ENCODE results near the gene PSMB5.

The PSMB5 gene

DNA sequence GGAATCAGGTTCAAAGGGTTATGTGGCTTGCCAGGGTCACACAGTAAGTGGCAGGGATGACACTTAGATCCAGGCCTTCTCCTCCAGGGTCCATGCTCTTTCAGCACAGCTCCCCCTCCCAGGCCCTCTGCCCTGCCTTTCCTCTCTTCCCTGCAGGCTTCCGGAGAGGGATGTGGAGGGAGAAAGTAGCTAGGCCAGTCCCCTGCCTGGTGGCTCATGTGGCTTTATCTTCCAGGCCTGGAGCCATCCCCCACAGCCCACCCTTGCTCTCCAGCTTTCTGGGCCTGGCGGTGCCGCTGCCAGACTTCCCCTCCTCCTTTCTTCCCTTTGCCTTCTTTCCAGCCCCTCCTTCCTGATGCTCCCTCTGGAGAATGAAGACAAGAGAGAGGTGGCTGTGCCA lies 9.1 kb upstream of the PSMB5 start:
- DNase-seq (ENCODE audit: low read depth in 2 of 2), result no peak

DNA sequence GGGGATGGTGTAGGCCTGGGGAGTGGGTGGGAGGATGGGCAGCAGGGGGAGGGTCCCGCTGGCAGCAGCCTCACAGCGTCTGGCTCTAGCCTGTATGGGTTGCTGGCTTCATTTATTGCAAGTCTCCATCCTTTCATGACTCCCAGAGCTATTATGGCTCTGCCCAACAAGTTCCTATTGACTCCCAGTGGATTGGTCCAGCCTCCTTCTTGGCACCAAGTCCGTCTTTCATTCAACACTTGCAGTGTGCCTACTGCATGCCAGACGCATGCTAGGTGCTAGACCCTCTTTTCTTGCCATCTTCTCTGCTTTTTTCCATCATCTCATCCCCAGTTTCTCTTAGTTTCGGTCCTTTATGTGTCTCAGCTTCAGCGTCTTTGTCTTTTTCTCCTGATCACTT lies 8.4 kb upstream of the PSMB5 start:
- DNase-seq (ENCODE audit: low read depth in 2 of 2), result no peak

DNA sequence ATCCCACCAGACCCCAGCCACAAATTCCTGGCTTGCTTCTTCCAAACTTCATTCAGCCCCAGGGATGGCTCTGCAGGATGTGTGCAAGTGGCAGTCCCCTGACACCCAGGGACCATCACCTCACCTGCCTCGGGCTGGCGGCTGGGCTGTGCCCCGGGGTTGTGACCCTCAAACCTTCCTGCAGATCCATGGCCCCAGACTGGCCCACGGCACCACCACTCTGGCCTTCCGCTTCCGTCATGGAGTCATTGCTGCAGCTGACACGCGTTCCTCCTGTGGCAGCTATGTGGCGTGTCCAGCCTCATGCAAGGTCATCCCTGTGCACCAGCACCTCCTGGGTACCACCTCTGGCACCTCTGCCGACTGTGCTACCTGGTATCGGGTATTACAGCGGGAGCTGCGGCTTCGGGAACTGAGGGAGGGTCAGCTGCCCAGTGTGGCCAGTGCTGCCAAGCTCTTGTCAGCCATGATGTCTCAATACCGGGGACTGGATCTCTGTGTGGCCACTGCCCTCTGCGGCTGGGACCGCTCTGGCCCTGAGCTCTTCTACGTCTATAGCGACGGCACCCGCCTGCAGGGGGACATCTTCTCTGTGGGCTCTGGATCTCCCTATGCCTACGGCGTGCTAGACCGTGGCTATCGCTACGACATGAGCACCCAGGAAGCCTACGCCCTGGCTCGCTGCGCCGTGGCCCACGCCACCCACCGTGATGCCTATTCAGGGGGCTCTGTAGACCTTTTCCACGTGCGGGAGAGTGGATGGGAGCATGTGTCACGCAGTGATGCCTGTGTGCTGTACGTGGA lies 7.7 kb upstream of the PSMB5 start, which contains the start of gene PSMB11:
TSS of gene PSMB11 (plus strand) at position 51 of the 804 bp plus-strand sequence. CDS start at position 65, 14 bp downstream.
- DNase-seq (ENCODE audit: low read depth in 2 of 2), result no peak

DNA sequence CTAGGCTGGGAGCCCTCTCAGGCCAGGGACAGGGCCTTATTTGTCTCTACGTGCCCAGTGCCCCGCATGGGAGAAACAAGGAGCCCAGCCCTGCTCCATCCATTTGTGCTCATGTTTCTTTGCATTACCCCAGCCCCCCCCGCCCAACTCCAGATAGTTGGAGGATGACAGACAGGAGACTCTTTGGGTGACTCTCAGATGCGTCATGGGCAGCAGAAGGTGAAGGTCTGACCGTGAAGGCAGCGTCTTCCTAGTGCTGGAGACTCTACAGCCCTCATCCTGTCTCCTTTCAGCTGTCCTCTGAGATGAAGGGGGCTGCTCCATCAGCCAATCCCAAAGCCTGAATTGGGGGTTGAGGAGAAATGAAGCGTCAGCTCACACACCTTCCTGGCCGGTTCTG lies 7.0 kb upstream of the PSMB5 start:
- no peak for DNase-seq (ENCODE audit: low read depth in 2 of 2)

DNA sequence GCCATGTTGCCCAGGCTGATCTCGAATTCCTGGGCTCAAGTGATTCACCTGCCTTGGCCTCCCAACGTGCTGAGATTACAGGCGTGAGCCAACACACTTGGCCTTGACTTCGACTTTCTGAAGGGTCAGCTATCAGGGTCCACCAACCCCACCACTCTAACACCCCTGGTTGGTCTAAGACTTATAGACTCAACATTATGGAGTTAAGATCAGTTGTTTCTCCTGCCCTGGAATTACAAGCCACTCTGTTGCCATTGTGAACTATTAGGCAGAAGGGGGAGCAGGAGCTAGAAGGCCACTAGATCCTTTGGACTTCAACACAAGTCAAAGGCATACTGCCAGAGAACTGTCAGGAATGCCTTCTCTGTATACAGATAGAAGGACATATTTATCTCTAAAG lies 5.4 kb upstream of the PSMB5 start:
- no peak for DNase-seq (ENCODE audit: low read depth in 2 of 2)

DNA sequence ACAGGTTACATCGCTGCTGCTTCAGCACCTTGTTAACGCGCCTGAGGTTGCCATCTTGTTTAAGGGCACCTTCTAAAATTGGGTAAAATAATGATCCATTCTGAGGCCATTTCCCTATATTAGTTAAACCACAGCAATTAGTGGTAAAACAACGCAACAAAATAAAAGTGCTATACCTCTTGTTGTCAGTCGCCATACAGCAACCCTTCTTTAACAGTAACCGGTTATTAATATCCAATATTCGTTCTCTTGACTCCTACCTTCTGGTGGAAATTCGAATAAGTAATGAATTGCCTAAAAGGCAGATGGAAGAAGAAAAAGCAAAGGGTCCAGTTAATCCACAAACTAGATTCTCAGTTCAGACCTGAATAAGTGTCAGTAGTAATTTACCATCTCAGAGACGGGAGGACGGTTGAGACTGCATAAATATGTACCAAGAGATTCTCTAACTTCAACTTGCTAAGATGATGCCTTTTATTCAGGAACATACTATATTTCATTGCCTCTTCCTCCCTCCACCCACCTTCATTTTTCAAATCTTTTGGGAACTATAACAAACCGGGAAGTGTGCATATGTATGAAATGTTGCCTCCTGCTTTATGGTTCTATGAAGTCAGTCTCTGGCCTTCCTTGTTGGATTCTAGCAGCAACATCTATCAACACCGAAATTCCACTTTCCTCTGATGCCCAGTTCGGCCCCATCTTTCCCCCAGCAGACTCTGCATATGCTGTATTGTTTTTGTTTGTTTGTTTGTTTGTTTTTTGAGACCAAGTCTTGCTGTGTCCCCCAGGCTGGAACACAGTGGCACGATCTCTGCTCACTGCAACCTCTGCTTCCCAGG lies 824 bp upstream of the PSMB5 start:
- no peak for DNase-seq (ENCODE audit: low read depth in 2 of 2)

DNA sequence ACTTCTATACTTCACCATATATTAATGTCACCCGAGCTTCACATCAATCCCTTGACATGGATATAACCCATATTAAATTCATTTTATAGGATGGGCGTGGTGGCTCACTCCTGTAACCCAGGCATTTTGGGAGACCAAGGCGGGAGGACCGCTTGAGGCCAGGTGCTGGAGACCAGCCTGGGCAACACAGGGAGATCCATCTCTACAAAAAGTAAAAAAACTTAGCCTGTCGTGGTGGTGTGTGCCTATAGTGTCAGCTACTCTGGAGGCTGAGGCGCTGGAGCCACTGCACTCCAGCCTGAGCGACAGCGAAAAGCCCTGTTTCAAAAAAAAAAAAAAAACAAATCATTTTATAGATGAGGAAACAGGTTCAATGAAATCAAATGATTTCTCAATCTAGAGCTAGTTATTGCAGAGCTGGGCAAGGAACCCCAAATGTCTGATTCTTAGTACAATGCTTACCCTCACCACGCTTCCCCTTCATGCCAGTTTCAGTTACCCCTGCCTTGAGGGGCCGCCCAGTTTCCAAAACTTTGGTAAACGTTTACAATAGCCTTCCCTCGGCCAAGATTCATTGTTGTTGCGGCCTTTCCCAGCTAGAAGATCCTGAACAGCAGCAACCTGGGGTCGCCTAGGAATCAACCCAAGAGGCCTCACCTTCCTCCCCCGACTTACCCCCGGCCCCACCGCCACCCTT lies 751 bp downstream of the PSMB5 start:
- no peak for DNase-seq (ENCODE audit: low read depth in 2 of 2)

DNA sequence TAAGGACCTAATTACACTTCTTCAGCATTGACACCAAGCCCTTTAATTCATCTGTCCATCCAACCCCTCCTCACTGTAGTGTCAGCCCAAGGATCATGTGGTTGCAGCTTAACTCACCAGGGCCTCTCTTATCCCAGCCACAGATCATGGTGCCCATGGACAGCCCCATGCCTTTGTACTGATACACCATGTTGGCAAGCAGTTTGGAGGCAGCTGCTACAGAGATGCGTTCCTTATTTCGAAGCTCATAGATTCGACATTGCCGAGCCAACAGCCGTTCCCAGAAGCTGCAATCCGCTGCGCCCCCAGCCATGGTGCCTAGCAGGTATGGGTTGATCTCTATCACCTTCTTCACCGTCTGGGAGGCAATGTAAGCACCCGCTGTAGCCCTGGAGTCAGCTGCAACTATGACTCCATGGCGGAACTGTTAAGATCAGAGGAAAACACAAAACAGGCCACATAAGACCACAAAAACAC lies 1.4 kb downstream of the PSMB5 start:
- DNase-seq (ENCODE audit: low read depth in 2 of 2), result no peak

DNA sequence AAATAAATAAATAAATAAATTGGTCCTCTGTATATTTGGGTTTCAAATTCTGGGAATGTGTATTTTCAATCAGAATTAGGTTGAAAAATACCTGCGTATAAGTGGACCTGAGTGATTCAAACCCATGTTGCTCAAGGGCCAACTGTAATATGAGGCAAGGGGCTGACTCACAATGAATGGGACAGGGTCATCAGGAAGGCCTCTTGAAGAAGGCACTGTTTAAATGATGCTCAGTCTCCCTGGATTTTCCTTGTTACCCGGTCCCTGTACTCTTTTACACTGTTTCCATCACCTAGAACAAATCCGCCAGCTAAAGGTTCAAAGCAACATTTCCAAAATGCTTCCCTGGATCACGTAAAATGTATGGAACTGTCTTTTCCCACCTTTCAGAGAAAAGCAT lies 3.8 kb downstream of the PSMB5 start:
- DNase-seq (ENCODE audit: low read depth in 2 of 2), result no peak

DNA sequence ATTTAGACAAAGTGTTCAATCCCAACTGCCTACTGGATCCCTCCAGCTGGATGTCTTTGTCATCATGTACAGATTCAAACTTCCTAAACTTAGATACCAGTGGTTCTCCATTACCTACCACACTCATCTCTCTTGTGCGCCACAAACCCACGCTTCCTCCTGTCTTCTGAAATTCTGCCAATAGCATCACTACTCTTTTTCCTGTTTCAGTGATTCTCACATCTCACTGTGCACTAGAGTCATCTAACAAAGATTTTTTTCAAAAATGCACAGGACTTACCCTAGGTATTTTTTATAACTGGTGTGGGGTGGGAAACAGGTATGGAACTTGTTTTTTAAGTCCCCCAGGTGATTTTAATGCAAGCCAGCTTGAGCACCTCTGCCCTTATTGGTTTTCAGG lies 5.9 kb downstream of the PSMB5 start:
- no peak for DNase-seq (ENCODE audit: low read depth in 2 of 2)

DNA sequence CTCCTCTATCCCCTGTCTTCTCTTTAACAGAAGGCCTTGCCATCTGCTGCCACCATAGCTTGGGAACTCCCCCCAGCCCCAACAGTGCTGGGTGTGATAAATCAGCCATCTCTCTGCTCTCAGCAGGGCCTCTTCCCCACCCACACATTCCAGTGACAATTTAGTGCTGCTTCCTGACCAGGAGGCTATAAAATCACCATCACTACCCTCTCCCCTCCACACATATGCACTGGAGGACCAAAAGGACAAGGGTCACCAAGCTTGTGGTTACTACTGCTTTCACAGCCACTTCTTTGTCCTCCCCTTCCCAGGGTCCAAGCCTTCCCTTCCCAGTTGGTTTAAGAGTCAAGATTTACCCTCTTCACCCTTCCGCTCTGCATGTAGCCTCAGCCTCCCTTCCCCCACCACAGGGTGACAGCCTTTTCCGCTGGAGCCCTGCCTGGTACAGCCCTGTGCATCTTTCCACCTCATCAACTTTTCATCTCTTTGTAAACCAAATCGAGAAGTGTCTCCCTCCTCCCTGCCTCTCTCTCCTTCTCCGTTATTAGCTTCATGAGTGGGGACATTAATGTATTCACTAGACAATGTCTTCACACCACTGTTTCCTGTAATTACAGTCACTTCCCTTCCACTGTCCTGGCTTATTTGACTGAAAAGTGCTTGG lies 9.4 kb downstream of the PSMB5 start:
- DNase-seq (ENCODE audit: low read depth in 2 of 2), result no peak

DNA sequence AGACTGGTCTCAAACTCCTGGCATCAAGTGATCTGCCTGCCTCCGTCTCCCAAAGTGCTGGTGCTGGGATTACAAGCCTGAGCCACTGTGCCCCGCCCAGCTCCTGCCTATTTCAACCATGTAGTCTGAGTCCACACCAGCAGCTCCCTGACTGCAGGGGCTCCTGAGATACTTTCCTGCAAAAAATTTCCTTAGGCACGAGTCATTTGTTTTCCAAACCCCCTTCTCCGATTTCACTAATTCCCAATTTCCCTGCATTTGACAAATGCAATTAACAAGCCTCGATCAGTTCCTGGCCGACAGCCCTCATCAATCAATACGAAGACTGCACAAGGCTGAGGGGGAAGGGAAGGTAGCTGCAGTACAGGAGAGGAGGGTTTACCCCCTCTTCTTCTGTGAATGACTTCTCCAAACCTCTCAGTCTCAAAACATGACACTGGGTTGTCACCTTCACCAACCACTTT lies 10.1 kb downstream of the PSMB5 start:
- DNase-seq (ENCODE audit: low read depth in 2 of 2), result no peak

DNA sequence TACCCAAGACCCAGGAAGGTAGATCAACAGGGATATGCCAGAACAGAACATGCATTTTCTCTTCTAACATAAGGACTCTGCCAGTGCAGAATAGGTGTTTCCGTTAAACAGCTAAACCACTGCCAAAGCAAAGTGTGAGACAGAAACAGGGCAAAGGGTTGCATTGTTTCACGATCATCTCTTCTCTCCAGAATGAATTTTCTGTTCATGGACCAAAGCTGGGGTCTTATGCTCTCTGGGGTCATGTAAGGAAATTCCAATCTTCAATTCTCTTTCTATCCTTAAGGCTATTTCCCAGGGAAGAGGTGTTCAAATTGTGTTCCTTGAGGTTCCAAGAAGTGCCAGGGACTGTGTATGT lies 10.9 kb downstream of the PSMB5 start:
- no peak for DNase-seq (ENCODE audit: low read depth in 2 of 2)

DNA sequence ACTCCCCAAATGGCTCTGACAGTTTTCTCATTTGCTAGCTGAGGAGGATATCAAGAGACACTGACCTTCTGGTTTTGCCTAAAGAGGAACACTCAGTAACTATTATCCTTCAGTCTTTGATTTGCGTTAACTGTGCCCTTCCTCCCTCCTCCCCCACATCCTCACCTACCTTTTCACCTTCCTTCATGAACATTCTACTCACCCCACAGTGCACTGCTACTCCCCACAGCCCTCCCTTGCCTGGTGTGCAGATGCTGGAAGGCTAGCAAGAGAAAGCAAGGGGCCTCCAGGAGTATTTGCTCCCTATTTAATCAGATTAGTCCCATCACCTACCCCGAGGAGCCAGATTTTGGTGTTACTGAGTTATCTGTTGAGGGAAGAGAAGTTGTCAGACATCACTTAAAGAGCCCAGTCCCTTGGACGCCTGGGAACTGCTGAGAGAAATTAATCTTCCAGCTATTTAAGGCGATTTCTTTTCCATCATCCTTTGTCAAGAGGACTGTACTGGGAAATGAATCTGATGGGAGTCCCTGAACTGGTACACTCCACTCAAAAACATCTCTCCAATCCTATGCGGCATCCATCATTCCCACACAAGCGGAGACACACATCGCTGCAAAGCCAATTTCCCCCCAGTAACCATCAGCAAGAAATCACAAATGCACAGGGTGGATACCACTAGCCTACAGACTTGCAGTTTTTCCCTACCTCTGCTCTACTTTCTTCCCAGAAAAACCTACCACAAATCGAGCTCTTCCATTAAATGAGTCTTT lies 11.5 kb downstream of the PSMB5 start:
- no peak for DNase-seq (ENCODE audit: low read depth in 2 of 2)

DNA sequence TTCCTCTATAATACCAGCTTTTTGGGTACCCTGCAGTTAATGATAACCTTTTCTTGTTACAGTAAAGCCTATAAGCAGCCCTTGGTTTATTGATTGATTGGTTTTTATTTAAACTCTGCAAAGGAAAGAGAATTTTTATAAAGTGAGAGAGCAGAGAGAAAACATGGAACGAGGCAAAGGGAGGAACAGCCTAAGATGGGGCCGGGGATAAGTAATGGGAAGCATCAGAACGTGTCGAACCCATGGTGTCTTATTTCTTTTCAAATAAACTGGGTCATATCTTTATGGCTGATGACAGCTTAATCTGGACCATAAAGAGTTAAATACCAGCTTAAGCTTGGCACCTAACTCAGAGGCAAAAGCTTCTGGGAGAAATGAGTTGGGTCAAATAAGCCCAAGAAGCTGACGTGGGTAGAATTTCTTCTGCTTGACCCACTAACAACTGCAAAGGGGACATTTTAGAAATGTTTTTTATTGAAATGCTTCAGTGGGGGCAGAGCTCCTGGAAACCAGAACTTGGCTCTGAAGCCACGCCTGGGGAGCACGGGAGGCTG lies 12.7 kb downstream of the PSMB5 start:
- DNase-seq (ENCODE audit: low read depth in 2 of 2), result no peak

DNA sequence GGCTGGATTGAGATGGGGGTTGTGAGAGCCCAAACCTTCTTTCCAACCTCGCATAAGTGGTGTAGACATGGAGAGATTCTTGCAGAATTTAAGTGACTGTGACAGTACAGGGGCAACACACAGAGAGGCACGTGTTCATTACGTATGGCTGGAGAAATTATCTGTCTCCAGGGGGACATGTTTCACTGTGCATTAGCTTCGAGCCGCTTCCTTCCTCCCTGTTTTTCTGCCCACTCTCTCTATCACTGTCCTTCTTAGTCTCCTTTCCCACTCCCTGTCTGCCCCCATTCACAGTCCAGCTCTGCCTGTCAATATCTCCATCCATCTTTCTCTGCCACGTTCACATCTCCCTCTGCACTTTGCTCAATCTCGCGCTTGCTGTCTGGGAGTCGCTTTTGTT lies 13.3 kb downstream of the PSMB5 start:
- DNase-seq (ENCODE audit: low read depth in 2 of 2), result no peak

DNA sequence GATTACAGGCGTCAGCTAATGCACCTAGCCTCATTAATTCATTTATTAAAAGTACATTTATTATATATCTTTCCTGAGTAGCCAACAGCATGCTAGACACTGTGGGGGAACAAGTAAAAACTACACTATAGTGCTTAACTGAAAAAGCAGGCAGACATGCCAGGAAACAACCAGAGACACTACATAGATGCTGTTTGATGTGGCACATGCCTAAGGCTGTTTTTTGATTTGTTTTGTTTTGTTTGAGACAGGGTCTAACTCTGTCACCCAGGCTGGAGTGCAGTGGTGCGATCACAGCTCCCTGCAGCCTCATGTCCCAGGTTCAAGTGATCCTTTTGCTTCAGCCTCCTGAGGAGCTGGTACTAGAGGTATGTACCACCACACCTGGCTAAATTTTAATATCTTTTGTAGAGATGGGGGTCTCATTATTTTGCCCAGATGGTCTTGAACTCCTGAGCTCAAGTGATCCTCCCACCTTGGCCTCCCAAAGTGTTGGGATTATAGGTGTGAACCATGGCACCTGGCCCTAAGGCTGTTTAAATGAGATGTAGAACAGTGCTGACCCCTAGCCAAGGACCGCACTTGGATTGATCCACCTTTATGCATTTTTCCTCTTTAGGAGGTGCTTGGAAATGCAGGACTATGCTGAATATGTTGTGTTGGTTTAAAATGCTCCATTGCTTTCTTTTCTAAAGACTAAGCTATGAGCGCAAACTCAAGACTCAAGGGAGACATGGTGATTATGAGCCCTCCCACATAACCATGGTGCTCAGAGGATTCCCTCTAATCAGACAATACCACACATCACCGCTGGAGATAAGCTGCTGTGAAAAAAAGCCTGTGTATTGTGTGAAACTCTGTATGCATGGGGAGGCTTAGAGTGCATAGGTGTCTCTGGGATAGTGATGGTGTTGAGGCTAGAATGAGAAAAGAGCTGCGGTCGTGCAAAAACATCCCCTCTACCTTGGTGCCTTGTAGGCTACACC lies 14.3 kb downstream of the PSMB5 start:
- no peak for DNase-seq (ENCODE audit: low read depth in 2 of 2)

DNA sequence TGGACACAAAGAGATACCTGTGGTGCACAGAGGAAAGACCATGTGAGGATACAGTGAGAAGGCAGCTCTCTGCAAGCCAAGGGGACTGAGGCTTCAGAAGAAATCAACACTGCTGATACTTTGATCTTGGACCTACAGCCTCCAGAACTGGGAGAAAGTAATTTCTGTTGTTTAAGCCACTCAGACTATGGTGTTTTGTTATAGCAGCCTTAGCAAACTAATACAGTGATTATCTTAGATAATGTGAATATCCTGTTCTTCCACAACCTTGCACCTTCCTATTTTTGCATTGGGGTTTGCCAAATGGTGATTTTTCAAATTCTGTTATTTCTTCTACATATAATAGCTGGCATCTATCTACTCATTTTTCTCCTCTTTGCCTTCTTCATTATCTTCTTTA lies 16.6 kb downstream of the PSMB5 start:
- no peak for DNase-seq (ENCODE audit: low read depth in 2 of 2)

DNA sequence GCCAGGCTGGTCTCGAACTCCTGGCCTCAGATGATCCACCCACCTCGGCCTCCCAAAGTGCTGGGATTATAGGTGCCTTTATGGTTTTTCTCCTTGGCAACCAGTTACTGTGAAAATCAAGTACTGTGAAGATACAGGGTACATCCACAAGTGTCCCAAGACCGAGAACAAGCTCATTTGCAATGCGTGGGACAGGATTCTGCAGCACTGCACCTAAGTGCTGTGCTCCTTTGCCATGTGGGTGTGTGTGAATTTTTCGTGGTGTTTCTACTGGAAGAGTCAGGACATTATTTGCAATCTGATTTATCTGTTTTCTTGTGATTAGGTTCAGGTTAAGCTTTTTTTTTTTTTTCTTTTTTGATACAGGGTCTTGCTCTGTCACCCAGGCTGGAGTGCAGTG lies 17.6 kb downstream of the PSMB5 start:
- DNase-seq (ENCODE audit: low read depth in 2 of 2), result no peak

All from stimulated activated CD8-positive, alpha-beta memory T cell treated with anti-CD3 and anti-CD28 coated beads, Interleukin-7, amount 100 ng/mL, for 1 hour (primary cell).